Spinal cord (tissue), 10 donors: ENCODE data around the gene DHX29. TPM values are rescaled to one million over a fixed set of nuclear protein-coding genes. Genes with fewer than 3 reads are reported as not detected.

Experiments used
- DNase-seq, 6 donors: peaks; one replicate each; pipeline versions ENCODE4 v3.0.0 to v3.0.0-alpha.2; 2013 to 2015; ENCODE audit warnings: low spot score in 6 of 6, low read depth in 4 of 6
- H3K27ac ChIP-seq: one replicate; pipeline ENCODE4 v1.5.1; 2013; ENCODE audit warnings: low read depth, low read length, control low read depth
- H3K27me3 ChIP-seq: one replicate; pipeline ENCODE4 v1.6.1; 2013; ENCODE audit warnings: low read length; ENCODE audit not compliant: control insufficient read depth, insufficient read depth
- H3K36me3 ChIP-seq: one replicate; pipeline ENCODE4 v1.6.1; 2013; ENCODE audit warnings: low read length; ENCODE audit not compliant: control insufficient read depth, insufficient read depth
- H3K4me1 ChIP-seq: one replicate; pipeline ENCODE4 v1.6.1; 2013; ENCODE audit warnings: low read length; ENCODE audit not compliant: control insufficient read depth, insufficient read depth
- H3K4me3 ChIP-seq: one replicate; pipeline ENCODE4 v1.5.1; 2013; ENCODE audit warnings: low read depth, low read length, control low read depth
- H3K9me3 ChIP-seq: one replicate; pipeline ENCODE4 v1.6.1; 2013; ENCODE audit warnings: low read length; ENCODE audit not compliant: control insufficient read depth, insufficient read depth
- WGBS: methylation state at CpG from one replicate; pipeline ENCODE4 v1.1.5; 2013; ENCODE audit warnings: missing lambda C conversion rate; ENCODE audit not compliant: insufficient coverage; 5-methylcytosine and 5-hydroxymethylcytosine counted together
- polyA plus RNA-seq, 2 donors: library from polyadenylated mRNA; unstranded; fragments of 120-200 nt; gene quantifications; one replicate each; pipeline ENCODE4 v1.2.1, GENCODE V29; 2013; ENCODE audit not compliant: insufficient read length in 2 of 2
- total RNA-seq, 2 donors: library from RNA; depleted of rRNA in 1 of 2; stranded (reverse); fragments of 120-200 nt in 1 of 2; fragments of >200 nt in 1 of 2; gene quantifications; one replicate each; pipeline versions ENCODE4 v1.2.3 to v1.2.4, GENCODE V29; 2013 to 2014
- donor health status: healthy.

DHX29 gene
- total and polyA plus RNA-seq, 4 donors = 22.3 to 43.3 (median 28.3) TPM

DNA sequence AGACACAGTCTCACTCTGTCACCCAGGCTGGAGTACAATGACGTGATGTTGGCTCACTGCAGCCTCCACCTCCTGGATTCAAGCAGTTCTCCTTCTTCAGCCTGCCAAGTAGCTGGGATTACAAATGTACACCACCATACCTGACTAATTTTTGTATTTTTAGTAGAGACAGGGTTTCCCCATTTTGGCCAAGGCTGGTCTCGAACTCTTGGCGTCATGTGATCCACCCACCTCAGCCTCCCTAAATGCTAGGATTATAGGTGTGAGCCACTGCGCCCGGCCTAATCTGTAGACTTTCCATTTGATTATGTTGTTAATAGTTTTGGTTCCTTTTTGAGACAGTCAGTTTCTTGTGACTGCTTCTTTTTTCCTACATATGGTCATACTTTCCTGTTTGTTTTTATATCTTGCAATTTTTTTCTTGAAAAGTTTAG is 31.3 kb upstream of the DHX29 start:
- Histone ChIP-seq H3K27ac (no peak overlapping the region), H3K9me3 (no peaks in the 10 kb centered on the region), H3K4me1 (no peaks in the 10 kb centered on the region), H3K36me3 (peaks cover 6% of the 10 kb centered on the region), H3K4me3 (no peak overlapping the region), H3K27me3 (no peaks in the 10 kb centered on the region)
- no CpG with 5 or more reads among the region's 5 CpGs for WGBS
- DNase-seq = no peak

DNA sequence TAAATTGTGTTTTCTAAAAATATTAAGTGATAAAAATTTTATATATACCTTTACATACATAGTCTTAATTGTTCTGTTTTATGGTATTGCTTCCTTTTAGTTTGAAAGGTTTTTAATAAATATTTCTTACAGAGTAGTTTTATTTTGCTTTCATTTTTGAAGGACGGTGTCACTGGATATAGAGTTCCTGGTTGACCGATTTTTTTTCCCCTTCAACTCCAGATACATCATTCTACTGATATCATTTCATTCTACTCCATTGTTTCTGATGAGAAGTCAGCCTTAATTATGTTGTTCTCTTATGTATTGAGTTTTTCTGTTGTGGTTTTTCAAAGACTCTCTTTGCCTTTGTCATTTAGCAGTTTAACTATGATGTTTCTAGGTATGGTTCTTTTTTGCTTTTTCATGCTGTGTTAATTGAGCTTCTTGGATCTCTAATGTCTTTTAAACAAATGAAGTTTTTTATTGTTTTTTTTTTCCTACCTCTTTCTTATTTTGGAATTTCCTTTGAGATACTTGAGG is 30.7 kb upstream of the DHX29 start:
- Histone ChIP-seq H3K4me3 (no peak overlapping the region), H3K4me1 (no peaks in the 10 kb centered on the region), H3K9me3 (no peaks in the 10 kb centered on the region), H3K27me3 (no peaks in the 10 kb centered on the region), H3K27ac (no peak overlapping the region), H3K36me3 (peaks cover 6% of the 10 kb centered on the region)
- peak in 1 of 6 donors; percentile 2 for DNase-seq
- WGBS = no CpG with 5 or more reads among the region's 2 CpGs

DNA sequence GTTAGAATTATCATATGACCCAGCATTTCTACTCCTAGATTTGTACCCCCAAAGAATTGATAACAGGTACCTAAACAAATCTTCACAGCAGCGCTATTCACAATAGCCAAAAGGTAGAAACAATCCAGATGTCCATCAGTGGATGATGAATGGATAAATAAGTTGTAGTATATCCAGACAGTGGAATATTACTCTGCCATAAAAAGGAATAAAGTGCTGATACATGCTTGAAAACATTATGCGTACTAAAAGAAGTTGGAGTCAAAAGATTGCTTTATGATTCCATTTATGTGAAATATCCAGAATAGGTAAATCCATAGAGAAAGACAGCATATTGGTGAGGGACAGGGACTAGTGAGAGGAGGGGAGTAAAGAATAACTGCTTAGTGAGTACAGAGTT is 26.3 kb upstream of the DHX29 start:
- H3K9me3 ChIP-seq = no peaks in the 10 kb centered on the region
- no peaks in the 10 kb centered on the region for H3K4me1 ChIP-seq
- no peak for DNase-seq
- H3K27ac ChIP-seq = no peak overlapping the region
- H3K4me3 ChIP-seq = no peak overlapping the region
- WGBS = no CpG with 5 or more reads among the region's 2 CpGs
- peaks cover 5% of the 10 kb centered on the region for H3K36me3 ChIP-seq
- no peaks in the 10 kb centered on the region for H3K27me3 ChIP-seq

DNA sequence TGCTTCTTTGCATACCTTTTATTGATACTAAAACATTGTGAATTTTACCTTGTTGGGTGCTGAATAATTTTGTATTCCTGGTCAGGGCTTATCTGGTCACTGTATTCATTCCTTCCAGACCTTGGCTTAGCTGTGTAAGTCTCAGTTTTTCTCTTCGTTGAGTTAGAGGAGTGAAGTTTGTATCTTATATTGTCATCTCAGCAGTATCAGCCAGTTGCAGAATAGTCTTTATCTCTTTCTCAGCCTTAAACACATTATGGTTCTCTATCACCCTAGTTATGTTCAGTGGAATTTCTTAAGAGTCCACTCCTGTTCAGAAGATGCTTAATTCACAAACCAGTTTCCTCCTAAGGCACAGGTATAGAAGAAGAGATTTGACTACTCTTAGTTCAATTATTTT is 25.5 kb upstream of the DHX29 start:
- Histone ChIP-seq H3K27ac (no peak overlapping the region), H3K4me1 (no peaks in the 10 kb centered on the region), H3K36me3 (peaks cover 5% of the 10 kb centered on the region), H3K27me3 (no peaks in the 10 kb centered on the region), H3K9me3 (no peaks in the 10 kb centered on the region), H3K4me3 (no peak overlapping the region)
- DNase-seq = no peak
- no CpG with 5 or more reads among the region's 1 CpG for WGBS

DNA sequence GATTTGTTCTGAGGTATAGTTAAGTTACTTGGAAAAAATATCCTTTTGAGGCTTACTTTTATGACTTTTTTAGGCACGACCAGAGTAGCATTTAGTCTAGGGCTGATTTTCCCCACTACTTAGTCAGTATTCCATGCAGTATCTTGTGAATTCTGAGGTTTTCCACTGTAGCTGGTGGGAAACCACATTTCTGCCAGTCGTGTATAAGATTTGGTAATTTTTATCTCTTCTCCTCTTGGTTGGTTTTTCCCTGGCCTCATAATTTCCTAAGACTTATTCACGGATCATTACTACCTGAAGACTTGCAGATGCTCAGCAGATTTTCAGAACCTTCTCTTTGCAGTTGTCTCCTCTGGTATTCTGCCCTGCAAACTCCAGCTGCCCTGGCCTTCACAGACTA is 23.8 kb upstream of the DHX29 start:
- Histone ChIP-seq H3K4me1 (no peaks in the 10 kb centered on the region), H3K4me3 (no peak overlapping the region), H3K27me3 (no peaks in the 10 kb centered on the region), H3K36me3 (peaks cover 5% of the 10 kb centered on the region), H3K27ac (no peak overlapping the region), H3K9me3 (no peaks in the 10 kb centered on the region)
- 86% methylated on average over 1 of the region's 3 CpGs for whole genome bisulfite sequencing
- no peak for DNase-seq

DNA sequence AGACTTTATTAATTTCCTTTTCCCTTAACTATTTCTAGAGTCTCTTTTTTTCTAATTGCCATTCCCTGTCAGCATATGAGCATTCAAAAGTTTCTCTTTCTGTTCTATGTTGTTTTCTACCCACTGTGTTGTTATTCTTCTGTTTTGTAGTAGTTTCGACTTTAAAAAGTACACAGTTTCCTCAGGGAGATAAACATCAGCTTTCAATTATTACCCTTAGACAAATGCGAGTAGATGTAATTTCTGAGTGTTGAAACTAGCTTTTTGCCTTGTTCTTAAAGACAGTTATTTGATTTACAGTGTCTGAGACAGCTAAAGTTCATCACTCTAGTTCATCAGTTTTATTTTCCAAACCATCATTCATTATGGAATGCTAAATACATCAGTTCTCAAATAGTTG is 19.8 kb upstream of the DHX29 start:
- no peaks in the 10 kb centered on the region for H3K27me3 ChIP-seq
- no peak overlapping the region for H3K27ac ChIP-seq
- WGBS = no CpG with 5 or more reads among the region's 2 CpGs
- no peak for DNase-seq
- H3K36me3 ChIP-seq = peaks cover 11% of the 10 kb centered on the region
- no peaks in the 10 kb centered on the region for H3K9me3 ChIP-seq
- H3K4me3 ChIP-seq = no peak overlapping the region
- no peaks in the 10 kb centered on the region for H3K4me1 ChIP-seq

DNA sequence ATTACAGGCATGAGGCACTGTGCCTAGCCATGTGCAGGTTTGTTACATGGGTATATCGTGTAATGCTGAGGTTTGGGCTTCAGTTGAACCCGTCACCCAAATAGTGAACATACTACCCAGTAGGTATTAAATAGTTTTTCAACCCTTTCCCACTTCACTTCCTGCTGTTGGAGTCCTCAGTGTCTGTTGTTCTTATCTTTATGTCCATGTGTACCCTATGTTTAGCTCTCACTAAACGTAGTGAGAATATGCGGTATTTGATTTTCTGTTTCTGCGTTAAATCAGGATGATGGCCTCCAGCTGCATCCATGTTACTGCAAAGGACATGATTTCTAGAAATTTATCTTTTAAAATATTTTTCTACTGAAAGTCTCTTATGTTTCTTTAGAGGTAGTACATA is 18.1 kb upstream of the DHX29 start:
- WGBS = no CpG with 5 or more reads among the region's 5 CpGs
- no peak for DNase-seq
- Histone ChIP-seq H3K4me1 (no peaks in the 10 kb centered on the region), H3K27me3 (no peaks in the 10 kb centered on the region), H3K36me3 (peaks cover 11% of the 10 kb centered on the region), H3K9me3 (no peaks in the 10 kb centered on the region), H3K27ac (no peak overlapping the region), H3K4me3 (no peak overlapping the region)

DNA sequence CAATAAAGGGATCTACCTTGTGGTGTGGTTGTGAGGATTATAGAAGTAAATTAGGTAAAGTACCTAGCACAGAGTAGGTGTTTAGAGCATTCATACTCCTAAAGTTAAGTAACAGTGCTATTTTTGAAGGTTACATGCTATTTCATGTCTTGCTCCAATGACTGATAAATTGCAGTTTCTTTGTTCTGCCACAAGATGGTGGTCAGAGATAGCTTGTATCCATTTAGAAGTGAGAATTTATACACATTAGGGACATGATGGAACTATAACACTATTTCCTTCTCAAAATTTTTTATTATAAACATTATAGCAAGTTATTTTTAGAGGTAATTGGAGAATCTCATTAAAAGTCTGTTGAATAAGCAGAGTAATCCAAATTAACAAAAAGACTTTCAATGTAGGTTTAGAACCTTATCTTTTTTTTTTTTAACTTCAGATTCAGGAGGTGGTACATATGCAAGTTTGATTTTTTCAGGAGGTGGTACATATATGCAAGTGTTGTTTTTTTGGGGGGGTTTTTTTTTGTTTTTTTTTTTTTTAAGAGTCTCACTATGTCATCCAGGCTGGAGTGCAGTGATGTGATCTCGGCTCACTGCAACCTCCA is 17.4 kb upstream of the DHX29 start:
- H3K27ac ChIP-seq = no peak overlapping the region
- peak in 3 of 6 donors; percentile 36 to 82 (median 53) for DNase-seq
- peaks cover 9% of the 10 kb centered on the region for H3K36me3 ChIP-seq
- WGBS = 100% methylated on average over 1 of the region's 1 CpG
- no peak overlapping the region for H3K4me3 ChIP-seq
- H3K9me3 ChIP-seq = no peaks in the 10 kb centered on the region
- no peaks in the 10 kb centered on the region for H3K27me3 ChIP-seq
- no peaks in the 10 kb centered on the region for H3K4me1 ChIP-seq

DNA sequence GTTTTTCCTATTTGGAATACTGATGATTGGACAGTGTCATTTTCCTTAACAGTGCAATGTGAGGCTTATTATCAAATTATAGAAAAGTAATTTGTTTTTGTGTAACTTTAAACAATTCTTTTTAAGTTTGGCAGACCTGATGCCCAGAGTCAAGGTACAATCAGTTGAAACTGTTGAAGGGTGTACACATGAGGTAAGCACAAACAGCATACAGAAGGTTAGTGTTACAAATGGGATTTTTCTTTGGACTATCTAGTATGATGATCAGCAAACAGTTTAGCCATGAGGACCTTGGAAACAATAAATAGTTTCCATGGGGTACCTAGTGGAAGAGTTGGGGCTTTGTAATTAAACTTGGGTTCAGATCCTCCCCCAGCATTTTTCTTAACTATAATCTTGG is 16.5 kb upstream of the DHX29 start:
- no peaks in the 10 kb centered on the region for H3K9me3 ChIP-seq
- no peaks in the 10 kb centered on the region for H3K4me1 ChIP-seq
- DNase-seq = no peak
- no peak overlapping the region for H3K4me3 ChIP-seq
- no peak overlapping the region for H3K27ac ChIP-seq
- H3K36me3 ChIP-seq = peaks cover 7% of the 10 kb centered on the region
- no peaks in the 10 kb centered on the region for H3K27me3 ChIP-seq

DNA sequence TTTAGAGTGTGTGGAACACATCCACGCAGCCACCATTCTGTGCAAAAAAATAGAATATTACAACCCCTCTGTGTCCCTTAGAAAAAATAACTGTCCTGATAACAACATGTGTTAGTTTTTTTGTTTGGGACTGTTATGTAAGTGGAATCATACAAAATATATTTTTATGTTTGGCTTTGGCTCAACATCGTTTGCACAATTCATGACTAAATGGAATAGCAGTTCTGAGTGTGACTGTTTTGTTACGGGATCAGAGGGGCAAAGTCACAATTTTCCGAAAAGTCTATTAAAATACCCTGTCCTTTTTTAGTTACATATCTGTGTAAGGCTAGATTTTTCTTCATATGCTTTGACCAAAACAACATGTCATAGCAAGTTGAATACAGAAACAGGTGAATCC is 13.1 kb upstream of the DHX29 start:
- H3K27ac ChIP-seq = no peak overlapping the region
- DNase-seq = no peak
- H3K36me3 ChIP-seq = peaks cover 4% of the 10 kb centered on the region
- H3K27me3 ChIP-seq = no peaks in the 10 kb centered on the region
- H3K9me3 ChIP-seq = no peaks in the 10 kb centered on the region
- no peak overlapping the region for H3K4me3 ChIP-seq
- H3K4me1 ChIP-seq = no peaks in the 10 kb centered on the region
- no CpG with 5 or more reads among the region's 4 CpGs for WGBS
